SK-N-MC (cell line): ENCODE measurements around the gene DPEP1.

ENCODE experiments used
- EZH2 ChIP-seq: fragments of 200-600 bp; sonication (generic); IDR thresholded peaks from one replicate; pipeline ENCODE4 v1.6.1; 2017; ENCODE audit warnings: antibody characterized with exemption
- FOXP2 ChIP-seq: optimal IDR thresholded peaks from 2 replicates; pipeline ENCODE3; 2011; ENCODE audit warnings: mild to moderate bottlenecking, moderate library complexity; ENCODE audit not compliant: insufficient read depth; ENCODE audit errors: extremely low read length, control extremely low read depth
- POLR2AphosphoS5 ChIP-seq: IDR thresholded peaks from 2 replicates; pipeline ENCODE4 v1.6.1; 2012; ENCODE audit warnings: mild to moderate bottlenecking, low read depth, low read length, borderline replicate concordance

- TF ChIP-seq EZH2: no peak
- no peak for TF ChIP-seq POLR2AphosphoS5
- TF ChIP-seq FOXP2: no peak
Measured at GRCh38 chr16:89645122-89645521, 31.7 kb downstream of the DPEP1 start.
